ENCODE results near the gene GUCA1C. TPM values are rescaled to one million over a fixed set of nuclear protein-coding genes. Genes with fewer than 3 reads are reported as not detected.

Gene GUCA1C, protein sequence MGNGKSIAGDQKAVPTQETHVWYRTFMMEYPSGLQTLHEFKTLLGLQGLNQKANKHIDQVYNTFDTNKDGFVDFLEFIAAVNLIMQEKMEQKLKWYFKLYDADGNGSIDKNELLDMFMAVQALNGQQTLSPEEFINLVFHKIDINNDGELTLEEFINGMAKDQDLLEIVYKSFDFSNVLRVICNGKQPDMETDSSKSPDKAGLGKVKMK
- not detected in 5 replicates for total RNA-seq (2022; extraction: Qiagen RNA extraction; ENCODE audit: low read depth)

DNA sequence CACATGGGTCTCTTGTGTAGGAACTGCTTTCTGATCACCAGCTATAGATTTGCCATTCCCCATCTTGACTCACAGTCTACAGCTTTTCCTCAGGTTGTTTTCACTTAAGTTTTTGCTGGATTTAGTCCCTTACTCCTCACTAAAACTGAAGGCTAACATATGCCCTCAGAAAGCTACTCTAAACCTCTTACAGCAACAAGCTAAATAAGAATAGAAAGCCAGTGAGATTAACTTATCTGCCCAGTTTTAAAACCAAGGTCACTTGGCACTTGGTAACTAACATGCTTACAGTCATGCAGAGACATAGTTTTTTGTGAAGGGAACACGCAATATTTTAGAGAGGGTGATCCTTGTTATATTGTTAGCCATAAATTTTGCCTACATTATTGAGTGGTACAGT is at the start of gene GUCA1C:
TSS of gene GUCA1C (minus strand) at position 180 of the 400 bp plus-strand sequence. CDS start at position 63, 117 bp downstream.

Other genes starting within 250 kb of the GUCA1C start
- gene RETNLB, start 196.5 kb downstream of the GUCA1C start, total RNA-seq (2022; extraction: Qiagen RNA extraction; ENCODE audit: low read depth): not detected in 5 replicates
- gene TRAT1, start 131.1 kb downstream of the GUCA1C start, total RNA-seq (2022; extraction: Qiagen RNA extraction; ENCODE audit: low read depth): not detected in 5 replicates
- gene MORC1, start 164.3 kb upstream of the GUCA1C start, total RNA-seq (2022; extraction: Qiagen RNA extraction; ENCODE audit: low read depth): not detected in 5 replicates
- gene C3orf85, start 182.8 kb upstream of the GUCA1C start, total RNA-seq (2022; extraction: Qiagen RNA extraction; ENCODE audit: low read depth): not detected in 5 replicates